GM12891 (cell line): ENCODE data around the gene LMCD1.

Experiments used
- PAX5 ChIP-seq: IDR thresholded peaks from 2 replicates; pipeline ENCODE4 v1.6.1; 2011; ENCODE audit warnings: low read length, moderate library complexity, mild to moderate bottlenecking; ENCODE audit not compliant: insufficient read depth, severe bottlenecking
- POLR2A ChIP-seq: IDR thresholded peaks from 2 replicates; pipeline ENCODE4 v1.6.1; 2011; ENCODE audit warnings: low read depth, low read length, control low read depth
- POLR2AphosphoS5 ChIP-seq: IDR thresholded peaks from 2 replicates; pipeline ENCODE4 v1.6.1; 2011; ENCODE audit warnings: low read depth, low read length, control low read depth
- SPI1 ChIP-seq: IDR thresholded peaks from 2 replicates; pipeline ENCODE4 v1.6.1; 2011; ENCODE audit warnings: low read depth, low read length, control low read depth
- TAF1 ChIP-seq: IDR thresholded peaks from 2 replicates; pipeline ENCODE4 v1.6.1; 2011; ENCODE audit warnings: low read depth, low read length, control low read depth

DNA sequence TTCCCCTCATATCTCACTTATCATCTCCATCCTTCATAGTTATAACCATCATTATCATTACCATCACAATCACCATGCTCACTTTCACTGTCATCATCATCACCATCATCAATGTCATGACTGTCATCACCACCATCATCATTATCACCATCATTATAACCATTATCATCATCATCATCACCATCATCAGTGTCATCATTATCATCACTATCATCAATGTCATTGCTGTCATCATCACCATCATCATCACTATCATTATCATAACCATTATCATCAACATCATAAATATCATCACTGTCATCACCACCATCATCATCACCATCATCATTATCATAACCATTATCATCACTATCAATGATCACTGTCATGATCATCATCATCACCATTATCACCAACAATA lies 98.8 kb downstream of the LMCD1 start:
- TF ChIP-seq POLR2A (no peak), POLR2AphosphoS5 (no peak), TAF1 (no peak), SPI1 (no peak), PAX5 (no peak)
